H1 (cell line): ENCODE data around the gene PBX3.

Source experiments
- CBX8 ChIP-seq: fragments of 300-800, 300-1000 bp; sonication (generic); IDR thresholded peaks from 2 replicates; pipeline ENCODE4 v1.7.1; 2016; ENCODE audit warnings: low read depth, low read length, borderline replicate concordance
- CHD1 ChIP-seq: IDR thresholded peaks from 2 replicates; pipeline ENCODE4 v1.6.1; 2012; ENCODE audit warnings: low read depth, low read length, improper control_type of control experiment
- CHD2 ChIP-seq: IDR thresholded peaks from 2 replicates; pipeline ENCODE4 v1.6.1; 2012; ENCODE audit warnings: low read length, improper control_type of control experiment
- EP300 ChIP-seq, 2 experiments: IDR thresholded peaks; 1 replicate in 1 of 2; 2 replicates in 1 of 2; pipeline ENCODE4 v1.6.1; 2011 to 2012; ENCODE audit warnings: low read depth in 2 of 2, low read length in 2 of 2, mild to moderate bottlenecking in 2 of 2, borderline replicate concordance in 1 of 2, inconsistent platforms in 1 of 2, moderate library complexity in 1 of 2
- FOSL1 ChIP-seq: IDR thresholded peaks from 2 replicates; pipeline ENCODE4 v1.6.1; 2011; ENCODE audit warnings: mild to moderate bottlenecking, low read depth, low read length, moderate library complexity; ENCODE audit not compliant: insufficient read depth
- KDM4A ChIP-seq: IDR thresholded peaks from one replicate; pipeline ENCODE4 v1.7.1; 2012; ENCODE audit warnings: low read depth, mild to moderate bottlenecking, moderate library complexity, low read length, inconsistent platforms; ENCODE audit not compliant: severe bottlenecking
- PHF8 ChIP-seq: fragments of 200-600 bp; sonication (generic); conservative IDR thresholded peaks from 2 replicates; pipeline ENCODE4 v1.7.1; 2012; ENCODE audit warnings: low read depth, mild to moderate bottlenecking, inconsistent platforms, low read length, moderate library complexity
- POLR2A ChIP-seq, 2 experiments: IDR thresholded peaks; 1 replicate in 1 of 2; 2 replicates in 1 of 2; pipeline ENCODE4 v1.6.1; 2011; ENCODE audit warnings: low read depth in 2 of 2, low read length in 2 of 2, mild to moderate bottlenecking in 2 of 2; ENCODE audit errors: control extremely low read depth in 1 of 2
- POLR2AphosphoS5 ChIP-seq: IDR thresholded peaks from 2 replicates; pipeline ENCODE4 v1.6.1; 2011; ENCODE audit warnings: low read depth, low read length
- RFX5 ChIP-seq: IDR thresholded peaks from 2 replicates; pipeline ENCODE4 v1.6.1; 2011; ENCODE audit warnings: low read depth, low read length, improper control_type of control experiment, borderline replicate concordance
- RNF2 ChIP-seq: fragments of 200-900, 300-1000 bp; sonication (generic); IDR thresholded peaks from 2 replicates; pipeline ENCODE4 v1.7.1; 2016; ENCODE audit warnings: borderline replicate concordance, low read depth, mild to moderate bottlenecking, antibody characterized with exemption, low read length; ENCODE audit not compliant: poor library complexity, severe bottlenecking; ENCODE audit errors: missing control alignments
- RXRA ChIP-seq: IDR thresholded peaks from 2 replicates; pipeline ENCODE4 v1.6.1; 2011; ENCODE audit warnings: low read depth, mild to moderate bottlenecking, low read length, moderate library complexity; ENCODE audit not compliant: insufficient read depth
- YY1 ChIP-seq: IDR thresholded peaks from 2 replicates; pipeline ENCODE4 v1.6.1; 2011; ENCODE audit warnings: low read depth, mild to moderate bottlenecking, low read length
- TF ChIP-seq, protein P1 (sequence below), 3 experiments: IDR thresholded peaks; 1 replicate in 2 of 3; 2 replicates in 1 of 3; pipeline versions ENCODE4 v1.5.1 to v1.6.1; 2011; ENCODE audit warnings: low read length in 3 of 3, mild to moderate bottlenecking in 3 of 3, inconsistent platforms in 2 of 3, low read depth in 1 of 3, moderate library complexity in 1 of 3; ENCODE audit not compliant: insufficient read depth in 1 of 3; ENCODE audit errors: control extremely low read depth in 1 of 3

DNA sequence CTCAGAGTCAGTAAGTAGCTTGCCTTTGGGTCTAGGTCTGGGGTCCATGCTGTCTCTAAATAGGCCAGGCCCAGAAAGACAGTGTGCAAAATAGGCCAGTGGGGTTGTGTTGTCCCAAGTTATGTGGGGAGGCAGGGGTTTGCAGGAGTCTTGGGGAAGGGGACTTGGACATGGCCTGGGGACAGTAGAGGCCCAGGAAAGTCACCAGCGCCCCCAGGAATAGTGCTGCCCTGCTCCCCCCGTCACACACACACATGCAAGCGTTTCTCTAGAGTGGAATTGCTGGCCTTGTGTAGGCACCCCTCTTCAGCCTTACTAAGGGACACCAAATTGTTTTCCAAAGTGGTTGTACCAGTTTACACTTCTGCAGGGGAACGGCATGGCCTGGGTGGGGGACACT lies 227.5 kb downstream of the PBX3 start:
- TF ChIP-seq POLR2AphosphoS5: no peak
- TF ChIP-seq, protein P1, sequence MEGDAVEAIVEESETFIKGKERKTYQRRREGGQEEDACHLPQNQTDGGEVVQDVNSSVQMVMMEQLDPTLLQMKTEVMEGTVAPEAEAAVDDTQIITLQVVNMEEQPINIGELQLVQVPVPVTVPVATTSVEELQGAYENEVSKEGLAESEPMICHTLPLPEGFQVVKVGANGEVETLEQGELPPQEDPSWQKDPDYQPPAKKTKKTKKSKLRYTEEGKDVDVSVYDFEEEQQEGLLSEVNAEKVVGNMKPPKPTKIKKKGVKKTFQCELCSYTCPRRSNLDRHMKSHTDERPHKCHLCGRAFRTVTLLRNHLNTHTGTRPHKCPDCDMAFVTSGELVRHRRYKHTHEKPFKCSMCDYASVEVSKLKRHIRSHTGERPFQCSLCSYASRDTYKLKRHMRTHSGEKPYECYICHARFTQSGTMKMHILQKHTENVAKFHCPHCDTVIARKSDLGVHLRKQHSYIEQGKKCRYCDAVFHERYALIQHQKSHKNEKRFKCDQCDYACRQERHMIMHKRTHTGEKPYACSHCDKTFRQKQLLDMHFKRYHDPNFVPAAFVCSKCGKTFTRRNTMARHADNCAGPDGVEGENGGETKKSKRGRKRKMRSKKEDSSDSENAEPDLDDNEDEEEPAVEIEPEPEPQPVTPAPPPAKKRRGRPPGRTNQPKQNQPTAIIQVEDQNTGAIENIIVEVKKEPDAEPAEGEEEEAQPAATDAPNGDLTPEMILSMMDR (IDR thresholded peaks at IDR 0.05; ENCODE audit: control extremely low read depth in 1 of 3, insufficient read depth in 1 of 3, low read depth in 1 of 3, low read length in 3 of 3): no peak
- no peak for TF ChIP-seq RFX5
- no peak for TF ChIP-seq CHD1
- TF ChIP-seq RXRA: no peak
- no peak for TF ChIP-seq CHD2
- TF ChIP-seq PHF8: no peak
- no peak for TF ChIP-seq RNF2
- TF ChIP-seq FOSL1: no peak
- no peak for TF ChIP-seq EP300 (IDR thresholded peaks at IDR 0.05; ENCODE audit: borderline replicate concordance in 1 of 2, low read depth in 2 of 2, low read length in 2 of 2)
- TF ChIP-seq KDM4A: no peak
- TF ChIP-seq YY1: no peak
- TF ChIP-seq POLR2A (IDR thresholded peaks at IDR 0.05; ENCODE audit: control extremely low read depth in 1 of 2, low read depth in 2 of 2, low read length in 2 of 2): no peak
- TF ChIP-seq CBX8: no peak
